IMR-90 (cell line): Measurements from ENCODE around the gene RPA3. TPM values are rescaled to one million over a fixed set of nuclear protein-coding genes. Genes with fewer than 3 reads are reported as not detected.

Experiments
- ATAC-seq: fragments of 200-7000 bp; cut with Tn5 transposase; 2 replicates; pipeline ENCODE4 v1.9.1; 2020; ENCODE audit warnings: low read depth, mild to moderate bottlenecking, moderate library complexity
- BruUV-seq: library from RNA; stranded (reverse); fragments of 400-500 nt; replicated peaks from 2 replicates; lab custom pipeline; 2021; lab: Mats Ljungman, UMichigan
- CTCF ChIA-PET: fragments of 300-600 bp; formaldehyde crosslinking; extraction: SDS; loops from one replicate; lab custom pipeline; 2021; ENCODE audit warnings: antibody characterized with exemption; lab: Yijun Ruan, JAX
- POLR2A ChIA-PET: fragments of 300-600 bp; sonication (Branson Sonifier 250); formaldehyde crosslinking; loops from one replicate; lab custom pipeline; 2022; ENCODE audit warnings: antibody characterized with exemption; ENCODE audit not compliant: unreplicated experiment; lab: Charles Lee
- DNase-seq: peaks from one replicate; pipeline ENCODE4 v3.0.0; 2013
- H2AFZ ChIP-seq: replicated peaks from 2 replicates; pipeline ENCODE3; 2013; ENCODE audit warnings: low read length, mild to moderate bottlenecking; ENCODE audit not compliant: poor library complexity
- H2AK5ac ChIP-seq: 2 replicates; pipeline ENCODE4 v1.6.1; 2013; ENCODE audit warnings: low read depth, low read length, inconsistent platforms
- H2AK9ac ChIP-seq: replicated peaks from 2 replicates; pipeline ENCODE3; 2013; ENCODE audit warnings: mild to moderate bottlenecking, low read depth, low read length, moderate library complexity; ENCODE audit not compliant: poor library complexity
- H2BK120ac ChIP-seq: 2 replicates; pipeline ENCODE4 v1.6.1; 2013; ENCODE audit warnings: low read depth, low read length, inconsistent platforms
- H2BK15ac ChIP-seq: 3 replicates; pipeline ENCODE4 v1.6.1; 2013; ENCODE audit warnings: low read depth, low read length, inconsistent platforms
- H2BK20ac ChIP-seq: 2 replicates; pipeline ENCODE4 v1.6.1; 2013; ENCODE audit warnings: low read depth, mild to moderate bottlenecking, inconsistent platforms, low read length, moderate library complexity
- H2BK5ac ChIP-seq: 2 replicates; pipeline ENCODE4 v1.6.1; 2013; ENCODE audit warnings: mild to moderate bottlenecking, low read depth, low read length, inconsistent platforms; ENCODE audit not compliant: poor library complexity, severe bottlenecking
- H3K14ac ChIP-seq: replicated peaks from 2 replicates; pipeline ENCODE4 v1.6.1; 2013; ENCODE audit warnings: low read depth, low read length, inconsistent platforms
- H3K18ac ChIP-seq: 2 replicates; pipeline ENCODE4 v1.6.1; 2013; ENCODE audit warnings: low read depth, low read length, control low read depth
- H3K23ac ChIP-seq: 2 replicates; pipeline ENCODE4 v1.6.1; 2013; ENCODE audit warnings: low read depth, low read length, inconsistent platforms
- H3K27ac ChIP-seq: 2 replicates; pipeline ENCODE4 v1.5.1; 2013; ENCODE audit warnings: mild to moderate bottlenecking, control low read depth, low read length; ENCODE audit not compliant: insufficient read depth
- H3K27me3 ChIP-seq: 2 replicates; pipeline ENCODE4 v1.6.1; 2013; ENCODE audit warnings: low read length; ENCODE audit not compliant: control insufficient read depth, insufficient read depth
- H3K36me3 ChIP-seq: 2 replicates; pipeline ENCODE4 v1.6.1; 2013; ENCODE audit warnings: low read length, mixed read lengths; ENCODE audit not compliant: control insufficient read depth, insufficient read depth
- H3K4ac ChIP-seq: 2 replicates; pipeline ENCODE4 v1.6.1; 2013; ENCODE audit warnings: low read depth, low read length, inconsistent platforms
- H3K4me1 ChIP-seq: 2 replicates; pipeline ENCODE4 v1.6.1; 2013; ENCODE audit warnings: low read length, mixed read lengths; ENCODE audit not compliant: control insufficient read depth, insufficient read depth
- H3K4me2 ChIP-seq: 2 replicates; pipeline ENCODE4 v1.6.1; 2013; ENCODE audit warnings: low read depth, mild to moderate bottlenecking, control low read depth, low read length, moderate library complexity
- H3K4me3 ChIP-seq: 2 replicates; pipeline ENCODE4 v1.5.1; 2013; ENCODE audit warnings: low read depth, mild to moderate bottlenecking, control low read depth, low read length, moderate library complexity; ENCODE audit not compliant: insufficient read depth
- H3K56ac ChIP-seq: 2 replicates; pipeline ENCODE4 v1.6.1; 2013; ENCODE audit warnings: low read length, inconsistent platforms; ENCODE audit not compliant: insufficient read depth; ENCODE audit errors: extremely low read depth
- H3K79me1 ChIP-seq, 2 experiments: 2 replicates each; pipeline ENCODE4 v1.6.1; 2013; ENCODE audit warnings: low read length in 2 of 2, inconsistent platforms in 1 of 2, low read depth in 1 of 2
- H3K9ac ChIP-seq: 2 replicates; pipeline ENCODE4 v1.6.1; 2013; ENCODE audit warnings: low read depth, low read length, control low read depth
- H3K9me1 ChIP-seq: 2 replicates; pipeline ENCODE4 v1.6.1; 2013; ENCODE audit warnings: low read length, inconsistent platforms; ENCODE audit not compliant: insufficient read depth
- H3K9me3 ChIP-seq: 2 replicates; pipeline ENCODE4 v1.6.1; 2013; ENCODE audit warnings: low read length; ENCODE audit not compliant: control insufficient read depth, insufficient read depth
- H4K20me1 ChIP-seq: 2 replicates; pipeline ENCODE4 v1.6.1; 2013; ENCODE audit warnings: low read length, inconsistent platforms; ENCODE audit not compliant: insufficient read depth
- H4K5ac ChIP-seq: 2 replicates; pipeline ENCODE4 v1.6.1; 2013; ENCODE audit warnings: mild to moderate bottlenecking, low read depth, low read length, control low read depth
- H4K8ac ChIP-seq, 2 experiments: 2 replicates each; pipeline ENCODE4 v1.6.1; 2013; ENCODE audit warnings: low read depth in 2 of 2, low read length in 2 of 2, control low read depth in 1 of 2, inconsistent platforms in 1 of 2
- H4K91ac ChIP-seq: 2 replicates; pipeline ENCODE4 v1.6.1; 2013; ENCODE audit warnings: low read depth, low read length, inconsistent platforms; ENCODE audit not compliant: insufficient read depth
- BHLHE40 ChIP-seq: fragments of 150-350 bp; IDR thresholded peaks from 2 replicates; pipeline ENCODE4 v1.6.1; 2016; ENCODE audit warnings: mild to moderate bottlenecking, low read depth, low read length
- CEBPB ChIP-seq: IDR thresholded peaks from 2 replicates; pipeline ENCODE4 v1.6.1; 2012; ENCODE audit warnings: low read depth, low read length, improper control_type of control experiment
- CHD1 ChIP-seq: IDR thresholded peaks from 2 replicates; pipeline ENCODE4 v1.6.1; 2012; ENCODE audit warnings: low read depth, low read length, improper control_type of control experiment
- FOS ChIP-seq: fragments of 150-350 bp; IDR thresholded peaks from 2 replicates; pipeline ENCODE4 v1.6.1; 2016; ENCODE audit warnings: low read depth, low read length
- MAFK ChIP-seq: IDR thresholded peaks from 2 replicates; pipeline ENCODE4 v1.6.1; 2012; ENCODE audit warnings: low read depth, low read length, improper control_type of control experiment
- MAZ ChIP-seq: IDR thresholded peaks from 2 replicates; pipeline ENCODE4 v1.6.1; 2012; ENCODE audit warnings: low read depth, mild to moderate bottlenecking, low read length, improper control_type of control experiment, moderate library complexity, borderline replicate concordance
- MXI1 ChIP-seq: IDR thresholded peaks from 2 replicates; pipeline ENCODE4 v1.6.1; 2012; ENCODE audit warnings: low read depth, mild to moderate bottlenecking, low read length, moderate library complexity, borderline replicate concordance
- POLR2A ChIP-seq: IDR thresholded peaks from 2 replicates; pipeline ENCODE4 v1.6.1; 2012; ENCODE audit warnings: mild to moderate bottlenecking, low read depth, low read length
- RAD21 ChIP-seq: IDR thresholded peaks from 2 replicates; pipeline ENCODE4 v1.6.1; 2012; ENCODE audit warnings: low read length, improper control_type of control experiment
- RCOR1 ChIP-seq: IDR thresholded peaks from 2 replicates; pipeline ENCODE4 v1.6.1; 2012; ENCODE audit warnings: mild to moderate bottlenecking, low read length, improper control_type of control experiment; ENCODE audit not compliant: insufficient replicate concordance
- SMC3 ChIP-seq: fragments of 150-350 bp; IDR thresholded peaks from 2 replicates; pipeline ENCODE4 v1.6.1; 2016; ENCODE audit warnings: low read depth, mild to moderate bottlenecking, antibody characterized with exemption, low read length, moderate library complexity
- WGBS, 2 experiments: methylation state at CpG; one replicate each; pipeline versions ENCODE4 v1.1.5 to v1.1.7; 2013; ENCODE audit warnings: missing lambda C conversion rate in 2 of 2; ENCODE audit not compliant: insufficient read length in 1 of 2; ENCODE audit errors: extremely low coverage in 2 of 2; 5-methylcytosine and 5-hydroxymethylcytosine counted together
- dilution Hi-C: fragments of 300-500 bp; cut with HindIII; formaldehyde crosslinking; loops from one replicate; pipeline ENCODE4 v1.14.3; 2018; ENCODE audit warnings: low sequenced_read_pairs; ENCODE audit not compliant: unreplicated experiment
- in situ Hi-C: fragments of 300-500 bp; cut with MboI; formaldehyde crosslinking; loops from 3 replicates; pipeline ENCODE4 v1.14.3; 2019; ENCODE audit warnings: low sequenced_read_pairs, inconsistent platforms, mixed read lengths
- intact Hi-C: fragments of 100-400 bp; cut with micrococcal nuclease; formaldehyde crosslinking; loops from 2 replicates; pipeline ENCODE4 v1.10.0; 2022
- polyA plus RNA-seq, 3 experiments: library from polyadenylated mRNA; depleted of rRNA; stranded (reverse); fragments of >200 nt; gene quantifications; 2 replicates each; pipeline ENCODE4 v1.2.3, GENCODE V29; 2012; ENCODE audit warnings: low replicate concordance in 1 of 3
- total RNA-seq: library from RNA; depleted of rRNA; stranded (reverse); fragments of >200 nt; gene quantifications from 2 replicates; pipeline ENCODE4 v1.2.3, GENCODE V29; 2012
- TF ChIP-seq, protein P1 (sequence below): fragments of 150-350 bp; IDR thresholded peaks from 2 replicates; pipeline ENCODE4 v1.6.1; 2017; ENCODE audit warnings: mild to moderate bottlenecking, antibody characterized with exemption, low read length, low read depth
- TF ChIP-seq, protein P2 (sequence below): fragments of 150-350 bp; IDR thresholded peaks from 2 replicates; pipeline ENCODE4 v1.6.1; 2016; ENCODE audit warnings: low read depth, mild to moderate bottlenecking, low read length, moderate library complexity, borderline replicate concordance

The RPA3 gene
- total and polyA plus RNA-seq, 2 of the 4 experiments (the other 2 are of a cell fraction): 12.7 to 21.1 TPM

DNA sequence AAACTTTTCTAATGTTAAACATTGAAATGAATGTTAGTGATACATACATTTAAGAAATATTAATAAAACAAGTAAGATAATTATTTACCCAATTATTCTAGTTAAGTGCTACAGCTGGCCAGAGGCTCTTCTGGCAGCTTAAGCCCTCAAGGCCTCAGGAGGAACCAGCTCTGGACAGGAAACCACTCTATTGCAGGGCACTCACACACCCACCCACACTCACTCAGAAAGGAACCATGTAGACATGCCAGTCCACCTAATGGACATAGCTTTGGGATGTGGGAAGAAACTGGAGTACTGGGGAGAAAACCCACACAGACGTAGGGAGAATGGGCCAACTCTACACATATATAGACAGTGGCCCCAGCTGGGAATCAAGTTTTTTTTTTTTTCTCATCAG, 49.7 kb downstream of the RPA3 start:
- Histone ChIP-seq H2BK20ac (no peak overlapping the region), H3K9me3 (no peaks in the 10 kb centered on the region), H4K20me1 (no peaks in the 10 kb centered on the region), H4K5ac (no peak overlapping the region), H3K4me2 (no peak overlapping the region), H3K56ac (no peak overlapping the region), H3K27ac (no peak overlapping the region), H3K27me3 (no peaks in the 10 kb centered on the region), H3K18ac (no peak overlapping the region), H4K91ac (no peak overlapping the region), H2AK5ac (no peak overlapping the region), H3K79me1 (peaks cover 0 to 5% of the 10 kb centered on the region in 2 experiments; a peak in 2 of 4 replicates), H2AK9ac (no peak overlapping the region), H4K8ac (no peak overlapping the region), H3K9ac (no peak overlapping the region), H3K4me3 (no peak overlapping the region), H3K4me1 (no peaks in the 10 kb centered on the region), H3K4ac (no peak overlapping the region), H2AFZ (no peak overlapping the region), H2BK5ac (no peak overlapping the region), H3K36me3 (no peaks in the 10 kb centered on the region), H3K9me1 (no peaks in the 10 kb centered on the region), H2BK120ac (no peak overlapping the region), H2BK15ac (no peak overlapping the region), H3K14ac (no peak overlapping the region), H3K23ac (no peak overlapping the region)
- no peak for DNase-seq
- no peak for ATAC-seq
- WGBS, 2 experiments: no CpG with 5 or more reads among the region's 1 CpG
- POLR2A ChIA-PET: no interaction called here
- BruUV-seq: no TSS peak
- intact Hi-C loops (no loop called here), dilution Hi-C loops (no loop called here), in situ Hi-C loops (loop anchor here (25.0 kb wide), 1 partner anchor 544 kb away; no protein-coding TSS in a partner anchor)
- TF ChIP-seq, protein P1, sequence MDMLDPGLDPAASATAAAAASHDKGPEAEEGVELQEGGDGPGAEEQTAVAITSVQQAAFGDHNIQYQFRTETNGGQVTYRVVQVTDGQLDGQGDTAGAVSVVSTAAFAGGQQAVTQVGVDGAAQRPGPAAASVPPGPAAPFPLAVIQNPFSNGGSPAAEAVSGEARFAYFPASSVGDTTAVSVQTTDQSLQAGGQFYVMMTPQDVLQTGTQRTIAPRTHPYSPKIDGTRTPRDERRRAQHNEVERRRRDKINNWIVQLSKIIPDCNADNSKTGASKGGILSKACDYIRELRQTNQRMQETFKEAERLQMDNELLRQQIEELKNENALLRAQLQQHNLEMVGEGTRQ: no peak
- TF ChIP-seq CHD1 (no peak), RCOR1 (no peak), MAFK (no peak), POLR2A (no peak), BHLHE40 (no peak), MXI1 (no peak), SMC3 (no peak), FOS (no peak), RAD21 (no peak), MAZ (no peak), CEBPB (no peak)
- TF ChIP-seq, protein P2, sequence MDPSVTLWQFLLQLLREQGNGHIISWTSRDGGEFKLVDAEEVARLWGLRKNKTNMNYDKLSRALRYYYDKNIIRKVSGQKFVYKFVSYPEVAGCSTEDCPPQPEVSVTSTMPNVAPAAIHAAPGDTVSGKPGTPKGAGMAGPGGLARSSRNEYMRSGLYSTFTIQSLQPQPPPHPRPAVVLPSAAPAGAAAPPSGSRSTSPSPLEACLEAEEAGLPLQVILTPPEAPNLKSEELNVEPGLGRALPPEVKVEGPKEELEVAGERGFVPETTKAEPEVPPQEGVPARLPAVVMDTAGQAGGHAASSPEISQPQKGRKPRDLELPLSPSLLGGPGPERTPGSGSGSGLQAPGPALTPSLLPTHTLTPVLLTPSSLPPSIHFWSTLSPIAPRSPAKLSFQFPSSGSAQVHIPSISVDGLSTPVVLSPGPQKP: no peak
- CTCF ChIA-PET: interaction anchor here (0.6 kb wide), 1 partner anchor 416 kb away, joined by 3 read pairs; no protein-coding TSS in a partner anchor
